HFF-Myc (cell line): ENCODE results near the gene SULT1C3.

Experiments used
- DNase-seq: peaks from one replicate; pipeline ENCODE4 v3.0.0-alpha.2; 2011; ENCODE audit warnings: low read depth; ENCODE audit errors: extremely low read depth
- H3K4me3 ChIP-seq: replicated peaks from 2 replicates; pipeline ENCODE4 v1.5.1; 2011; ENCODE audit warnings: low read depth, mild to moderate bottlenecking, control low read depth, low read length
- TF ChIP-seq, protein P1 (sequence below): IDR thresholded peaks from 2 replicates; pipeline ENCODE4 v1.5.1; 2012; ENCODE audit warnings: mild to moderate bottlenecking, low read depth, low read length, control low read depth; ENCODE audit errors: missing control alignments

The SULT1C3 gene

DNA sequence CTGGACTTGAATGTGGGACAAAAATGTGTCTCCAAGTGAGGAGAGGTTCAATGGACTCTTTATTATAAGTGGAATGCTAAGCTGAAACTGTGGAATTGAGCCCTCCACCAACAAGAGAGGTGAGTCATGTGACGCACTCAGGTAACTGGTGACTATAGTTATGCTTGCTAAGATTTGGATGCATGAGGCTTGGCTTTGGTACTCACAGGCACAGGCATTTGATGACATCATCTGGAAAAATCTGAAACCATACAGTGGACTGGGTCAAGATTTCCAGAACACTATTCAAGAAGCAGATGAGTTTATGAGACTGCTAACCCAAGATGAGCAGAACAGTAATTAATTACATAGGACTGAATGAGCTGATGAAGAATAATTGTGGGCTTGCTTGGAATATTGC, 15.7 kb upstream of the SULT1C3 start:
- no peak overlapping the region for H3K4me3 ChIP-seq
- TF ChIP-seq, protein P1, sequence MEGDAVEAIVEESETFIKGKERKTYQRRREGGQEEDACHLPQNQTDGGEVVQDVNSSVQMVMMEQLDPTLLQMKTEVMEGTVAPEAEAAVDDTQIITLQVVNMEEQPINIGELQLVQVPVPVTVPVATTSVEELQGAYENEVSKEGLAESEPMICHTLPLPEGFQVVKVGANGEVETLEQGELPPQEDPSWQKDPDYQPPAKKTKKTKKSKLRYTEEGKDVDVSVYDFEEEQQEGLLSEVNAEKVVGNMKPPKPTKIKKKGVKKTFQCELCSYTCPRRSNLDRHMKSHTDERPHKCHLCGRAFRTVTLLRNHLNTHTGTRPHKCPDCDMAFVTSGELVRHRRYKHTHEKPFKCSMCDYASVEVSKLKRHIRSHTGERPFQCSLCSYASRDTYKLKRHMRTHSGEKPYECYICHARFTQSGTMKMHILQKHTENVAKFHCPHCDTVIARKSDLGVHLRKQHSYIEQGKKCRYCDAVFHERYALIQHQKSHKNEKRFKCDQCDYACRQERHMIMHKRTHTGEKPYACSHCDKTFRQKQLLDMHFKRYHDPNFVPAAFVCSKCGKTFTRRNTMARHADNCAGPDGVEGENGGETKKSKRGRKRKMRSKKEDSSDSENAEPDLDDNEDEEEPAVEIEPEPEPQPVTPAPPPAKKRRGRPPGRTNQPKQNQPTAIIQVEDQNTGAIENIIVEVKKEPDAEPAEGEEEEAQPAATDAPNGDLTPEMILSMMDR, result no peak
- DNase-seq, result no peak

DNA sequence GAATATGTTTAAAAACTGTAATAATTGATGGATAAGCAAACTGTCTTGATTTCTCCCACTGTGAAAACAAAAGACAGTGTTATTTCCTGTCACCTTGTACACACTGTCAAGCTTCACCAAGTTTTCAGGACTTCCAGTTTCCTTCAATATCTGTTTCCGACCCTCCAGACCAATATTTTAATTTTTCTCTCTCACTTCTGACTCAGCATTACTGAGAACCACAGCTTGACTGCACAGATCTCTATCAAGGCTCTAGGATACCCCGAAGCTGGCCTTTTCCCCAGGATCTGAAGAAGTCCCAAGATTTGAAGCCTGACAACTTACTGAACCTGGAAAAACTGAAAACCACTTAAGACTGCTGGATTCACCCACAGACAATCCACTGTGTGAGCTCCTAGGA, 13.2 kb upstream of the SULT1C3 start:
- TF ChIP-seq, protein P1, result no peak
- H3K4me3 ChIP-seq, result no peak overlapping the region

DNA sequence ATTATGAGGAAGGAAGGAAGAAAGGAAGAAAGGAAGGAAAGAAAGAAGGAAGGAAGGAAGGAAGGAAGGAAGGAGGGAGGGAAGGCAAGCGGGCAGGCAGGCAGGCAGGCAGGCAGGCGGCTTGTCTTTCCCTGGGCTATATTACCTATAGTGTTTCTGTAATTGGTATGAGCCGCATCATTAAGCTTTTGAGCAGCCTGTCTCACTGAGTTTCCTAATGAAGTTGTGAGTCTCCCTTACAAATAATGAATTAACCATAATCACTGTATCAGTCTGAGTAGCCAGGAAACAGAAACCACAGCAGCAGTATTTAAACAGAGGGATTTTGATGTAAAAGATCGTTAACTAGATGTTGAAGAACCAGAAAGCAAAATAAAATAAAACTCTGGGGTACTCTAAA, 11.8 kb upstream of the SULT1C3 start:
- no peak for DNase-seq
- TF ChIP-seq, protein P1, result no peak
- no peak overlapping the region for H3K4me3 ChIP-seq

More for the DNA sequence above, 13.2 kb upstream of the SULT1C3 start:
- DNase-seq, result no peak

DNA sequence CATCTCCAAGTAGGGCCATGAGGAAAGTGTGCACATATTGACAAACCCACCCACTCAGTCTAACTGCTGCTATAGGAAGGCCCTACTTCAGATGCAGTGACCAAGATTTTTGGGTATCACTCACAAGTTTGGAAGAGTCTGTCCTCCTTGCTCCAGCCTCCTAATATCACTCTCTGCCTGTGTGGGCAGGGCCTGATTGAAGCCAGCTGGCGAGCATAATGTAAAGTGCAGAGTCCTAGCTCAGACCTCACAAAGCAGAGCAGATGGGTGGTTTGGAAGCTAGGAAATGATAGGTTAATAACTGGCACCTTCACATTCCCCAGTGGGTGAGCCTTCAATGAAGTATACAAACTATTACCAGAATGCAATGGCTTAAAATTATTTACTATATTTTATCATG, 11.2 kb upstream of the SULT1C3 start:
- no peak overlapping the region for H3K4me3 ChIP-seq
- TF ChIP-seq, protein P1, result no peak
- DNase-seq, result no peak

DNA sequence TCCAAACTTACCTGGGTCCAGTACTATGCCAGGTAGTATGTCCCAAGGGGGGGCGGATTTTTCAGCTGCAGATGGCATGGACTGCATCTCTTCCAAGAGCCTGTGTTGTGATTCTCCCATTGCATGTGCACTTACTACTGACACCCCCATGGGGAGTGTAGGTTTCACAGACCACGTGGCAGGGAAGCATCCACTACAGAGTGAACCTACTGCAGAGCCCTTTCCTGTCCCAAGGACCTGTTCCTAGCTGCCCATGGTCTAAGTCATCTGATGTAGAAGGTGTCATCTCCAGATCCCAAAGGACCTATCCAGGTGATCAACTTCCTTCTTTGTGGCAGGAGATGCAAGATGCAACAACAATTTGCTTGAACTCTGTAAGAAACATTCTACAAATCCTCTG, 9.9 kb upstream of the SULT1C3 start:
- H3K4me3 ChIP-seq, result no peak overlapping the region
- no peak for DNase-seq
- TF ChIP-seq, protein P1, result no peak

DNA sequence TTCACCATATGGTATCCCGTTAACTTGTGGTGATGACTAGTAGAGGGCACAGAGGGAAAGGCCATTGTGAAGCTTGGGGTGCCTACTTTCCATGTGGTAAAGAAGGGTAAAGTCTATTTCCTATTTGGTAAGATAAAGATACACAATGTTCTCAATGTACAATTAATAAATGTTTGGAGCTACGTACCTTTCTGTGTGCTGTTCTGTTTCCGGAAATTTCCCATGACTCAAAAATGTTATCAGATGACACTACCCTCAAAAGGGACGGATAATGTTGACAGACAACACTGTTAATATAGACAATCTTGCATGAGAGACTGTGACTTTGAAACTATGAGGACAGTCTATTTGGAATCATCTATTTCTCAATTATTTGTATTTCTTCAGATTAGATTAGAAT, 4.2 kb upstream of the SULT1C3 start:
- TF ChIP-seq, protein P1, result no peak
- no peak for DNase-seq
- H3K4me3 ChIP-seq, result no peak overlapping the region

DNA sequence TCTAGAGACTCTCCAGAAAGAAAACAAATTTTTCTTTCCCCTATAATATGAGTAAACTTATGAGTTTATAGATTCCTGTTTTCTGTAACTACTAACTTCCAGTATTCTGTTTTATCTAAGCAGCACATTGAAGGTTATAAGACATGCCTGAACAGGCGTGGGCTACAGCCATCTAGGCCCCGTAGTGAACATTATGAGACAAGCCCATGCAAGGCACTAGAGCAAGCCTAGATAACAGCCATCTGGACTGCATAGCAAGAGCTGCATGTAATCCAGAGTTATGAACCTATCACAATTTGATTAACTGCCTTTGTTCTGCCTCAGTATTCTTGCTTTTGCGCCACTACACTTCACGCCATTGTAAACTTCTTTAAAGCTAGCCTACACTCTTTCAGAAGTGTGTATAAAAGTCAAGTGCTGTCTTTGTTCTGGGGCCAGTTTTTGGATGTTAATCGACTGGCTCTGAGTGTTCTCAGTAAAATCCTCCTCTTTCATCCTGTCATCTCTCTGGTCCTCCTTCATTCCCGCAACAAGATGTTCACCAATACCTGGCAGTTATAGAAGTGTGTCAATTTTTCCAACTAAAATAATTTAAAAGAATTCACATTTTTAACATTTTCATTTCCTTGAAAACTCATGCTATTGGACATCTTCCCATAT, 3.0 kb upstream of the SULT1C3 start:
- H3K4me3 ChIP-seq, result no peak overlapping the region
- TF ChIP-seq, protein P1, result no peak
- no peak for DNase-seq
